COLO668 (cell line): ENCODE data around the gene BNIP1.

ENCODE experiments used
- DNase-seq: peaks from one replicate; lab custom pipeline; 2025; ENCODE audit not compliant: unreplicated experiment; lab: John Stamatoyannopoulos, UW

BNIP1 gene

GRCh38 chr5:173210877-173211276, 66.5 kb downstream of the BNIP1 start:
- DNase-seq = no peak

GRCh38 chr5:173211284-173211683, 67.0 kb downstream of the BNIP1 start:
- DNase-seq = no peak

- no peak for DNase-seq
Observed at GRCh38 chr5:173213236-173213933, 69.1 kb downstream of the BNIP1 start.
